Ovary (tissue), 9 donors: ENCODE data around the gene NGLY1. TPM values are rescaled to one million over a fixed set of nuclear protein-coding genes. Genes with fewer than 3 reads are reported as not detected.

Experiments used
- DNase-seq, 5 donors: peaks; one replicate each; pipeline ENCODE4 v3.0.0-alpha.2; 2019 to 2020
- H3K27ac ChIP-seq, 2 donors: fragments of 200-600 bp; one replicate each; pipeline versions ENCODE4 v1.5.1 to v1.8.0; 2019 to 2022
- H3K27me3 ChIP-seq: fragments of 200-600 bp; one replicate; pipeline ENCODE4 v1.8.0; 2022
- H3K36me3 ChIP-seq: fragments of 200-600 bp; sonication (generic); one replicate; pipeline ENCODE4 v1.5.1; 2019
- H3K4me1 ChIP-seq: one replicate; pipeline ENCODE4 v1.8.1; 2013; ENCODE audit warnings: mild to moderate bottlenecking, moderate library complexity; ENCODE audit not compliant: insufficient read depth
- H3K4me3 ChIP-seq: fragments of 200-600 bp; sonication (generic); one replicate; pipeline ENCODE4 v1.5.1; 2017
- H3K9me3 ChIP-seq, 2 donors: fragments of 200-600 bp in 1 of 2; sonication (generic) in 1 of 2; one replicate each; pipeline versions ENCODE4 v1.5.1 to v1.8.1; 2013 to 2019; ENCODE audit warnings: mild to moderate bottlenecking in 1 of 2, moderate library complexity in 1 of 2
- EP300 ChIP-seq: sonication (generic); formaldehyde crosslinking; IDR thresholded peaks from one replicate; pipeline ENCODE4 v1.6.1; 2017; ENCODE audit warnings: antibody characterized with exemption
- POLR2A ChIP-seq: fragments of 450-650 bp; IDR thresholded peaks from one replicate; pipeline ENCODE4 v1.6.1; 2017; ENCODE audit warnings: antibody characterized with exemption, mild to moderate bottlenecking, moderate library complexity
- WGBS, 3 donors: extraction: QIAGEN DNeasy Blood & Tissue Kit in 1 of 3; methylation state at CpG; one replicate each; pipeline versions ENCODE4 v1.1.5 to v1.1.7; 2013 to 2017; 5-methylcytosine and 5-hydroxymethylcytosine counted together
- intact Hi-C, 4 donors: fragments of 100-400 bp; cut with DNase I; formaldehyde crosslinking; loops; one replicate each; pipeline versions ENCODE4 v1.11.0 to v1.15.1; 2022 to 2023
- polyA plus RNA-seq, 2 donors: library from polyadenylated mRNA; stranded (reverse); fragments of 200-250 nt in 1 of 2; fragments of 350-450 nt in 1 of 2; fragmentation: Illumina TruSeq in 1 of 2; extraction: RNeasy Lipid Tissue Mini Kit (QIAGEN cat#74804) in 1 of 2; gene quantifications; one replicate each; pipeline ENCODE4 v1.2.3, GENCODE V29; 2013 to 2014
- total RNA-seq, 7 donors: library from RNA; depleted of rRNA in 2 of 7; stranded (reverse); fragments of >200 nt in 2 of 7; fragmentation: NEBNext Ultra II Directional in 3 of 7; extraction: Animal tissue kit (Norgen Biotek cat#: 25700) in 3 of 7; gene quantifications; one replicate each; pipeline versions ENCODE4 v1.1.0 to v1.2.4, GENCODE V29; 2016 to 2023
- TF ChIP-seq, protein P1 (sequence below), 3 donors: fragments of 450-650 bp in 2 of 3; fragments of 200-600 bp in 1 of 3; IDR thresholded peaks; one replicate each; pipeline versions ENCODE4 v1.5.1 to v1.8.0; 2016 to 2022; ENCODE audit warnings: antibody characterized with exemption in 3 of 3, mild to moderate bottlenecking in 1 of 3
- donor health status: DM: no; HTN: no; CAD: no; lungs with moderate emphysema.
- donor health status: DM: no; HTN: no; CAD: no.
- donor health status: Bipolar disorder and iron deficiency.
- donor health status: DM: yes; HTN: yes; CAD: no.
- donor health status: DM: no; HTN: no; CAD: no.
- donor health status: DM: yes; HTN: yes; CAD: no.

The NGLY1 gene
- total and polyA plus RNA-seq, 9 donors: 11.0 to 30.4 (median 27.1) TPM

- Histone ChIP-seq H3K36me3 (no peaks in the 10 kb centered on the region), H3K27ac (no peak overlapping the region), H3K4me1 (no peaks in the 10 kb centered on the region), H3K9me3 (no peaks in the 10 kb centered on the region), H3K27me3 (no peaks in the 10 kb centered on the region), H3K4me3 (no peak overlapping the region)
- WGBS, 3 donors: 86 to 91% (median 90%) methylated on average over 2 of the region's 2 CpGs
- no peak for DNase-seq
- TF ChIP-seq, protein P1, sequence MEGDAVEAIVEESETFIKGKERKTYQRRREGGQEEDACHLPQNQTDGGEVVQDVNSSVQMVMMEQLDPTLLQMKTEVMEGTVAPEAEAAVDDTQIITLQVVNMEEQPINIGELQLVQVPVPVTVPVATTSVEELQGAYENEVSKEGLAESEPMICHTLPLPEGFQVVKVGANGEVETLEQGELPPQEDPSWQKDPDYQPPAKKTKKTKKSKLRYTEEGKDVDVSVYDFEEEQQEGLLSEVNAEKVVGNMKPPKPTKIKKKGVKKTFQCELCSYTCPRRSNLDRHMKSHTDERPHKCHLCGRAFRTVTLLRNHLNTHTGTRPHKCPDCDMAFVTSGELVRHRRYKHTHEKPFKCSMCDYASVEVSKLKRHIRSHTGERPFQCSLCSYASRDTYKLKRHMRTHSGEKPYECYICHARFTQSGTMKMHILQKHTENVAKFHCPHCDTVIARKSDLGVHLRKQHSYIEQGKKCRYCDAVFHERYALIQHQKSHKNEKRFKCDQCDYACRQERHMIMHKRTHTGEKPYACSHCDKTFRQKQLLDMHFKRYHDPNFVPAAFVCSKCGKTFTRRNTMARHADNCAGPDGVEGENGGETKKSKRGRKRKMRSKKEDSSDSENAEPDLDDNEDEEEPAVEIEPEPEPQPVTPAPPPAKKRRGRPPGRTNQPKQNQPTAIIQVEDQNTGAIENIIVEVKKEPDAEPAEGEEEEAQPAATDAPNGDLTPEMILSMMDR (IDR thresholded peaks at IDR 0.05): no peak
- TF ChIP-seq POLR2A: no peak
- TF ChIP-seq EP300: no peak
- intact Hi-C loops: no loop called here
Observed at GRCh38 chr3:25826510-25826909, 43.3 kb upstream of the NGLY1 start.

GRCh38 chr3:25823314-25823713 is 40.1 kb upstream of the NGLY1 start:
- intact Hi-C loops: no loop called here
- Histone ChIP-seq H3K27me3 (no peaks in the 10 kb centered on the region), H3K9me3 (no peaks in the 10 kb centered on the region), H3K4me1 (no peaks in the 10 kb centered on the region), H3K27ac (no peak overlapping the region), H3K4me3 (no peak overlapping the region), H3K36me3 (no peaks in the 10 kb centered on the region)
- no peak for DNase-seq
- no peak for TF ChIP-seq EP300
- TF ChIP-seq POLR2A: no peak
- TF ChIP-seq, protein P1 (IDR thresholded peaks at IDR 0.05): no peak
- 90 to 92% (median 91%) methylated on average over 3 of the region's 3 CpGs for WGBS, 3 donors

DNA sequence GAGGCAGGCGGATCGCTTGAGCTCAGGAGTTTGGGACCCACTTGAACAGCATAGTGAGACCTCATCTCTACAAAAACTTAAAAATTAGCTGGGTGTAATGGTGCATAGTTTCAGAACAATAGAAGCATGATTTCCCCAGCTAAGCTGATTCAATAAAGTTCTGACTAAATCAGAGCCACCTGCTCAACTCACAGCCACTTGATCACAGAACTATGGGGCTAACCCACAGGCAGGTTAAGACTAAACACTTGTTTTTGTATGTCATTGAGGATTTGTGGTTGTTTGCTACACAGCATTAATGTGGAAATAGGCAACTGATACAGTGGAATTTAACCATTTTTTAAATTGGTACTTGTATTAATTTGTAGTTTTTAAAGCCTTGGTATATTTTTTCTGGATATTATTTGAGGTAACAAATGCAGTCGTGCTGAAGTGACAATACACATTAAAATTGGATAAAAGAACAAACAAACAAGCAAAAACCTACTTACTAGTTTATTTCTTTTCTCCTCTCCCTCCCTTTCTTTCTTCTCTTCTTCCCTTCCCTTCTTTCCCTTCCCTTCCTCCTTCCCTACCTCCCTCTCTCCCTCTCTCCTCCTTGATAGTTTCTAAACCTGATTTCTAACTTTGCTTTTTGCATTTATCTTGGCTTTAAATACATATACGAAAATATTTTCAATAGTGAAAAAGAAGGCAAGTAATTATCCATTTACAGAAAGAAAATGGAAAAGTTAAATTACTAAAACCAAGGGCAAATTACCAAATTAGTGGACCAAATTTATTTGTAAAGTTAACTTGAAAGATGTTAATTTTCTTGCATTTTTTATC is 38.7 kb upstream of the NGLY1 start:
- 69 to 71% (median 70%) methylated on average over 4 of the region's 4 CpGs for WGBS, 3 donors
- no peak for DNase-seq
- Histone ChIP-seq H3K27ac (no peak overlapping the region), H3K4me3 (no peak overlapping the region), H3K9me3 (no peaks in the 10 kb centered on the region), H3K27me3 (no peaks in the 10 kb centered on the region), H3K4me1 (no peaks in the 10 kb centered on the region), H3K36me3 (no peaks in the 10 kb centered on the region)
- TF ChIP-seq POLR2A: no peak
- TF ChIP-seq, protein P1 (IDR thresholded peaks at IDR 0.05): no peak
- no peak for TF ChIP-seq EP300
- intact Hi-C loops: no loop called here

GRCh38 chr3:25820816-25821486 is 37.7 kb upstream of the NGLY1 start:
- H3K27me3 ChIP-seq: no peaks in the 10 kb centered on the region
- H3K27ac ChIP-seq: no peak overlapping the region
- H3K4me3 ChIP-seq: no peak overlapping the region
- H3K4me1 ChIP-seq: no peaks in the 10 kb centered on the region
- TF ChIP-seq POLR2A: no peak
- no peak for TF ChIP-seq EP300
- TF ChIP-seq, protein P1 (IDR thresholded peaks at IDR 0.05): no peak
- no peaks in the 10 kb centered on the region for H3K36me3 ChIP-seq
- DNase-seq: no peak
- intact Hi-C loops: no loop called here
- 66 to 67% (median 67%) methylated on average over 4 of the region's 4 CpGs for WGBS, 3 donors
- H3K9me3 ChIP-seq: no peaks in the 10 kb centered on the region
